Lower leg skin (tissue), 4 donors: ENCODE measurements around the gene HSF5. TPM values are rescaled to one million over a fixed set of nuclear protein-coding genes. Genes with fewer than 3 reads are reported as not detected.

Experiments used
- DNase-seq, 2 donors: peaks; one replicate each; pipeline ENCODE4 v3.0.0-alpha.2; 2019; ENCODE audit warnings: low spot score in 2 of 2
- H3K4me3 ChIP-seq: fragments of 200-600 bp; sonication (generic); 2 replicates; pipeline ENCODE4 v1.5.1; 2017; ENCODE audit warnings: mild to moderate bottlenecking, low read depth; ENCODE audit not compliant: poor library complexity, severe bottlenecking
- POLR2A ChIP-seq, 2 donors: fragments of 450-650 bp; IDR thresholded peaks; one replicate each; pipeline ENCODE4 v1.6.1; 2016 to 2017; ENCODE audit warnings: antibody characterized with exemption in 2 of 2, mild to moderate bottlenecking in 1 of 2, moderate library complexity in 1 of 2
- WGBS, 2 donors: methylation state at CpG; one replicate each; pipeline ENCODE4 v1.1.5; 2018; 5-methylcytosine and 5-hydroxymethylcytosine counted together
- intact Hi-C: fragments of 100-400 bp; cut with DNase I; formaldehyde crosslinking; loops from one replicate; pipeline ENCODE4 v1.15.0; 2023; ENCODE audit warnings: low total_unique reads
- total RNA-seq, 4 donors: library from RNA; depleted of rRNA; stranded (reverse); fragments of >200 nt; gene quantifications; one replicate each; pipeline ENCODE4 v1.1.0, GENCODE V29; 2016
- TF ChIP-seq, protein P1 (sequence below), 3 donors: fragments of 450-650 bp; IDR thresholded peaks; one replicate each; pipeline ENCODE4 v1.5.1; 2016; ENCODE audit warnings: antibody characterized with exemption in 3 of 3, mild to moderate bottlenecking in 3 of 3, moderate library complexity in 2 of 3

Gene HSF5
- total RNA-seq, 4 donors from 2014 or later = 0.08 to 0.10 TPM; not detected in 2

DNA sequence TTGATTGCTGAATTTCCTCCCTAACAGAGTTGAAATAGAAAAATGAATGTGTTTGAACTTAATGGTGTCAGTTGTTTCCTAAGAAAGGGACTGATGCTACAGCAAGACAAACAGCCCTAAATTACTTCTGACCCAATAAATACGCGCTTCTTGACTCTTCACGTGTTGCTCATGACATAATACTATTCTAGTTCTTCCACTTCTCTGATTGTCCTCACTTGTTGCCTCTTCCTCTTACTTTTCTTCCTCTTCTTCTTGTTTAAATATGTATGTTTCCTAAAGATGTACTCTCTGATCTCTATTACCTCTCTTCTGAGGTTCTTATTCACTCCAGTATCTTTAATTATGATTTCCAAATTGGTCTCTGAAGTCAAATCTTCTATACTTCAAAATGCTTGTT lies 103.3 kb downstream of the HSF5 start:
- intact Hi-C loops = no loop called here
- no peak for DNase-seq
- no peak for TF ChIP-seq POLR2A (IDR thresholded peaks at IDR 0.05)
- TF ChIP-seq, protein P1, sequence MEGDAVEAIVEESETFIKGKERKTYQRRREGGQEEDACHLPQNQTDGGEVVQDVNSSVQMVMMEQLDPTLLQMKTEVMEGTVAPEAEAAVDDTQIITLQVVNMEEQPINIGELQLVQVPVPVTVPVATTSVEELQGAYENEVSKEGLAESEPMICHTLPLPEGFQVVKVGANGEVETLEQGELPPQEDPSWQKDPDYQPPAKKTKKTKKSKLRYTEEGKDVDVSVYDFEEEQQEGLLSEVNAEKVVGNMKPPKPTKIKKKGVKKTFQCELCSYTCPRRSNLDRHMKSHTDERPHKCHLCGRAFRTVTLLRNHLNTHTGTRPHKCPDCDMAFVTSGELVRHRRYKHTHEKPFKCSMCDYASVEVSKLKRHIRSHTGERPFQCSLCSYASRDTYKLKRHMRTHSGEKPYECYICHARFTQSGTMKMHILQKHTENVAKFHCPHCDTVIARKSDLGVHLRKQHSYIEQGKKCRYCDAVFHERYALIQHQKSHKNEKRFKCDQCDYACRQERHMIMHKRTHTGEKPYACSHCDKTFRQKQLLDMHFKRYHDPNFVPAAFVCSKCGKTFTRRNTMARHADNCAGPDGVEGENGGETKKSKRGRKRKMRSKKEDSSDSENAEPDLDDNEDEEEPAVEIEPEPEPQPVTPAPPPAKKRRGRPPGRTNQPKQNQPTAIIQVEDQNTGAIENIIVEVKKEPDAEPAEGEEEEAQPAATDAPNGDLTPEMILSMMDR (IDR thresholded peaks at IDR 0.05) = no peak
- H3K4me3 ChIP-seq = no peak overlapping the region
- 57 to 76% methylated on average over 3 of the region's 3 CpGs for WGBS, 2 donors

DNA sequence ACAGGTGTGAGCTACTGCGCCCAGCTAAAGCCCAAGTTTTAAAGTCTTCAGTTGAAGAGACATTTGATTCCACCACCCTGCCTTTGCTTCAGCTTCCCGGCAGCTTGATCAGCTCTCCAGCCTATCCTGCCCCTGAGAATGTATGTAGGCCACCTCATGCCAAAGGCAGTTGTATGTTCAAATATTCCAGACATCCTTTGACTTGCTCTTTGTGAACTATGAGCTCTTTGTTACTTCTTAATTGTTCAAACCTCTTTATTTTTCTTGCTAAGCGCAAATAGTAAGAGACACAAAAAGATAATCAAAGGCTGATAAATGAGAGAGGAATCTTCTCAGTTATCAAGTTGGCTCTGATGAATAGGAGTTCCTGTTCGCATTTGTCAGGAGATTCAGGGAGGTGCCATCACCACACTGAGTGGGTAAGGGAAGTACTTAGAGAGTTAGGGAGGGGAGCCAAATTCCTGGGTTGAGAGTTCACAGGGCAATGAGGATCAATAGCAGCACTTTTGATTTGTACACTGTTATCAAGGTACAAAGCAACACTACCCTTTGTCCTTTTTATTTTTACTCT lies 104.2 kb downstream of the HSF5 start:
- no peak overlapping the region for H3K4me3 ChIP-seq
- WGBS, 2 donors = 66 to 69% methylated on average over 4 of the region's 4 CpGs
- TF ChIP-seq, protein P1 (IDR thresholded peaks at IDR 0.05) = no peak
- TF ChIP-seq POLR2A (IDR thresholded peaks at IDR 0.05) = no peak
- DNase-seq = no peak
- intact Hi-C loops = no loop called here

DNA sequence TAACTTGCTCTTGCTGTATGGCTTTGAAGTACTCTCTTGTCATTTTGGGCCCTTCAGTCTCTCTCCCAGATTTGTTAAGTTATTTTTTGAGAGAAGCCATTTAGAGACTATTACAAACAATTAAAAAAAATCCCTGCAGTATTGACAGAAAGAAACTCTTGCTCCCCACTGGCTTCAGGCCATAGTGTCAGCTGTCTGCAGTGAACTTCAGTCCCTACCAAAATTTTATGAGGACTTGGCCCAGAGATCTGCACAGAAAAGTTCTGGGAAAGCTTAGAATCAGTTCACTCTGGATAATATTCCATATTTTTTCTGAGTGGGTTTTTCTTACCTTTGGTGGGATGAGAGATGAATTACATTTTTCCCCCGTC lies 105.4 kb downstream of the HSF5 start:
- 81 to 100% methylated on average over 1 of the region's 1 CpG for WGBS, 2 donors
- H3K4me3 ChIP-seq = no peak overlapping the region
- no peak for DNase-seq
- TF ChIP-seq, protein P1 (IDR thresholded peaks at IDR 0.05) = no peak
- no peak for TF ChIP-seq POLR2A (IDR thresholded peaks at IDR 0.05)
- intact Hi-C loops = no loop called here

DNA sequence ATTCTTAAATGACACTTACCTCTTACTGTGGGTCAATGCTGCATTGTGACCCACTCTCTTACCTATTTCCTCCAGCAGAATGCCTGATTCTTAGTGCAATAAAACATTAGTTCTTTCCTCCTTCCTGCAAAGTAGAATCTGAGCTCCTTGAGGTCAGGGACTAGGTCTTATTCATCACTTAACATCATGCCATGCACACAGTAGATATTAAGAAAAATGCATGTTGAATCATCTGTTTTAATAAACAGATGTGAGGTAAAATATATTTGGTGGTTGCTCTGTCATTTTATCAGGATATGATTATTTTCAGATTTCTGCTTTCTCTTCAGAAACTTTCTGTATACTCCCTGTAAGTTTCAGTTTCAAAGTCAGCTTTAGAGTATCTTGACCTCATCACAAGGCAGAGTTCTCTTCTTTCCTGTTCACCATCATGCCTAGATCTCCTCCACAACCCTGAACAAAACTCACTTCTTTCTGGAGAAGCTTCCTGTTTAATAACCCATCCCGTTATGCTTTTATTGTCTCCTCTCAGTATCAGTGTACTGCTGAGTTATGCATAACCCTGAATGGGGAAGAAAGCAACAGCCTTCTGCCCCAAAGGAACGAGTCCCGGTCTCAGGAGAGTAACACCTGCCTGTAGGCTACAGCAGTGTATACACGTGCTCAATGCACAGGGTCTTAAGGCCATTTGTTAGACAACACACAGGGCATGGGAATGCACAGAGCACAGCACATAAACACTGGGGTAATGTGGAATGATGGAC lies 105.9 kb downstream of the HSF5 start:
- intact Hi-C loops = no loop called here
- TF ChIP-seq, protein P1 (IDR thresholded peaks at IDR 0.05) = no peak
- TF ChIP-seq POLR2A (IDR thresholded peaks at IDR 0.05) = no peak
- H3K4me3 ChIP-seq = no peak overlapping the region
- DNase-seq = no peak
- WGBS, 2 donors = 36% methylated on average over 4 of the region's 4 CpGs

DNA sequence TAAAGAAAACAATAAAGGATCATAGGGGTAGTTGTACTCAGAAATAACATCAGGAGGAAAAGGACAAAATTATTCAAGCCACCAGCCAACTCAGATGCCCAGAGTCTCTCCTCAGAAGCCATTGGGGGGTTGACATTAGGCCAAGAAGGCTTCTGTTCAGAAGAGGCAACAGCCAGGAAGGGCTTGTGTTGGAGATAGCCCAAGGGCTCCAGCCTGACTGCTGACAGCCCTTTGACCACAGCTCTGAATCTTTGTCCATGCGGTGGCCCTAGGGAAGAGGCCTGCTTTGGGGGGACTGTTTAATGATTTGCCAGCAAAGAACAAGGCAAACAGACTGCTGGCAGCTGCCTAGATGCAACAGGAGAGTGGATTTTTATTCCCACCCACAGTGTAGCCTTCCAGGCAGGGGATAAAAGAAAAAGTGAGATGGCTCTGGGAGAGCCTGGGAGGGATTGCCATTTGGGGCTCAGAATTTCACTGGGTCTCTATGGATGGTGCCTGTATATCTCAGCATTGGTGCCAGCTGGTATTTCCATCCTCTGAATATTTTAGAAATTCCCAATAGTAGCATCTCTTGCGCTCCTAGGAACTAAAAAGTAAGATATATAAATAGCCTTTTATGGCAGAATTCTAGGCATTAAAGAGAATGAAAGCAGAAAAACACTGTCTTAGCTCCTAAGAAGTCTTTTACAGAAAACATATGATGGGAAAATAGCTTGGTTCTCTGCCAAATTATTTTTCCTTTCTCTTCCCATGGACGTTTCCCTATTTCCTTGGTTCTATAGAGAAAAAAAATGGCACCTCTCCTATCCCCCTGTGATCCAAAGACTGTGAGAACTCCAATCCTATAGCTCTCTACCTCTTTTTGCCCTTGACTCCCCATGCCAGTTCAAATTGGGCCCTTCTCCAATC lies 106.8 kb downstream of the HSF5 start:
- DNase-seq = no peak
- no peak overlapping the region for H3K4me3 ChIP-seq
- intact Hi-C loops = no loop called here
- 36 to 60% methylated on average over 3 of the region's 3 CpGs for WGBS, 2 donors
- no peak for TF ChIP-seq POLR2A (IDR thresholded peaks at IDR 0.05)
- TF ChIP-seq, protein P1 (IDR thresholded peaks at IDR 0.05) = no peak
